HCT116 (cell line): ENCODE measurements around the gene TGFBR3.

Experiments used
- ELF1 ChIP-seq: IDR thresholded peaks from 2 replicates; pipeline ENCODE4 v1.6.1; 2012; ENCODE audit warnings: low read depth, borderline replicate concordance
- POLR2A ChIP-seq: IDR thresholded peaks from 2 replicates; pipeline ENCODE4 v1.7.0; 2011; ENCODE audit warnings: borderline replicate concordance; ENCODE audit not compliant: insufficient read depth, insufficient read length; ENCODE audit errors: extremely low read depth
- REST ChIP-seq: IDR thresholded peaks from 2 replicates; pipeline ENCODE4 v1.6.1; 2012; ENCODE audit warnings: low read depth
- SIN3A ChIP-seq: IDR thresholded peaks from 2 replicates; pipeline ENCODE4 v1.6.1; 2012; ENCODE audit warnings: low read depth
- TCF7L2 ChIP-seq: IDR thresholded peaks from 2 replicates; pipeline ENCODE4 v1.7.0; 2011; ENCODE audit warnings: borderline replicate concordance, inconsistent platforms; ENCODE audit not compliant: insufficient read depth, insufficient read length; ENCODE audit errors: extremely low read depth
- TF ChIP-seq, protein P1 (sequence below), 3 experiments: fragments of 200-600 bp in 1 of 3; sonication (generic) in 1 of 3; IDR thresholded peaks in 2 of 3; conservative IDR thresholded peaks in 1 of 3; 2 replicates each; pipeline ENCODE4 v1.5.1; 2012 to 2017; ENCODE audit warnings: low read depth in 2 of 3, low read length in 2 of 3, antibody characterized with exemption in 1 of 3, borderline replicate concordance in 1 of 3, control low read depth in 1 of 3, mild to moderate bottlenecking in 1 of 3, mixed read lengths in 1 of 3, mixed run types in 1 of 3, moderate library complexity in 1 of 3; ENCODE audit not compliant: insufficient read depth in 1 of 3

GRCh38 chr1:91924146-91924545 is 38.2 kb upstream of the TGFBR3 start:
- TF ChIP-seq SIN3A (no peak), REST (no peak), POLR2A (no peak), ELF1 (no peak), TCF7L2 (no peak)
- TF ChIP-seq, protein P1, sequence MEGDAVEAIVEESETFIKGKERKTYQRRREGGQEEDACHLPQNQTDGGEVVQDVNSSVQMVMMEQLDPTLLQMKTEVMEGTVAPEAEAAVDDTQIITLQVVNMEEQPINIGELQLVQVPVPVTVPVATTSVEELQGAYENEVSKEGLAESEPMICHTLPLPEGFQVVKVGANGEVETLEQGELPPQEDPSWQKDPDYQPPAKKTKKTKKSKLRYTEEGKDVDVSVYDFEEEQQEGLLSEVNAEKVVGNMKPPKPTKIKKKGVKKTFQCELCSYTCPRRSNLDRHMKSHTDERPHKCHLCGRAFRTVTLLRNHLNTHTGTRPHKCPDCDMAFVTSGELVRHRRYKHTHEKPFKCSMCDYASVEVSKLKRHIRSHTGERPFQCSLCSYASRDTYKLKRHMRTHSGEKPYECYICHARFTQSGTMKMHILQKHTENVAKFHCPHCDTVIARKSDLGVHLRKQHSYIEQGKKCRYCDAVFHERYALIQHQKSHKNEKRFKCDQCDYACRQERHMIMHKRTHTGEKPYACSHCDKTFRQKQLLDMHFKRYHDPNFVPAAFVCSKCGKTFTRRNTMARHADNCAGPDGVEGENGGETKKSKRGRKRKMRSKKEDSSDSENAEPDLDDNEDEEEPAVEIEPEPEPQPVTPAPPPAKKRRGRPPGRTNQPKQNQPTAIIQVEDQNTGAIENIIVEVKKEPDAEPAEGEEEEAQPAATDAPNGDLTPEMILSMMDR (IDR thresholded peaks at IDR 0.05 in 2 of 3, conservative IDR thresholded peaks at IDR 0.05 in 1 of 3; ENCODE audit: borderline replicate concordance in 1 of 3, insufficient read depth in 1 of 3, low read depth in 2 of 3, low read length in 2 of 3) = no peak
